ENCODE data around the gene MAS1. TPM values are rescaled to one million over a fixed set of nuclear protein-coding genes. Genes with fewer than 3 reads are reported as not detected.

MAS1 gene
- total and polyA plus RNA-seq, 2 of the 13 experiments (the other 11 are each of a cell fraction or from before 2014, with no cell fraction given), result not detected

DNA sequence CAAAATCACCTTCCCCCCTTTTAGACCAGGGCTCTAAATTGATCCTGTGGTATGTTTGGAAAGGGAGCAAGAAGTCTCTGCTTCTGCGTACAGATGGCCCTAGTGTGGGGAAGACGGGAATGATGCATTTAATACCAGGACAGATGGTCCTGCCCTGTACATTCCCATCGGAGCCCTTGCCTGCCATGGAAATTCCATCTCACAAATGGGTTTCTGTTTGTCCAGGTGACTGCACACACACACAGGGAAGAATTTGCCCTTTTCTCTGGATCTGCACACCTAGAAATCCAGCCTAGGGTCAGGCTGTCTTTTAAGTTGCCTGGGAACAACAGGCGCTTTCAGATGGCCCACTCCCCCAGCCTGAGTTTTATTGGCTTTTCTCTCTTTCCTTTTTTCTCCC lies 1.3 kb downstream of the MAS1 start (continued):
- TF ChIP-seq, protein P1, sequence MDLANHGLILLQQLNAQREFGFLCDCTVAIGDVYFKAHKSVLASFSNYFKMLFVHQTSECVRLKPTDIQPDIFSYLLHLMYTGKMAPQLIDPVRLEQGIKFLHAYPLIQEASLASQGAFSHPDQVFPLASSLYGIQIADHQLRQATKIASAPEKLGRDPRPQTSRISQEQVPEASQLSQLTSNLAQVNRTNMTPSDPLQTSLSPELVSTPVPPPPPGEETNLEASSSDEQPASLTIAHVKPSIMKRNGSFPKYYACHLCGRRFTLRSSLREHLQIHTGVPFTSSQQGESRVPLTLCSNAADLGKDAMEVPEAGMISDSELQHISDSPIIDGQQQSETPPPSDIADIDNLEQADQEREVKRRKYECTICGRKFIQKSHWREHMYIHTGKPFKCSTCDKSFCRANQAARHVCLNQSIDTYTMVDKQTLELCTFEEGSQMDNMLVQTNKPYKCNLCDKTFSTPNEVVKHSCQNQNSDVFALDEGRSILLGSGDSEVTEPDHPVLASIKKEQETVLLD (CRISPR knock-in tag; IDR thresholded peaks at IDR 0.05; ENCODE audit: low read depth), result no peak
- no peak for TF ChIP-seq NCOA1 (CRISPR knock-in tag; IDR thresholded peaks at IDR 0.05)

DNA sequence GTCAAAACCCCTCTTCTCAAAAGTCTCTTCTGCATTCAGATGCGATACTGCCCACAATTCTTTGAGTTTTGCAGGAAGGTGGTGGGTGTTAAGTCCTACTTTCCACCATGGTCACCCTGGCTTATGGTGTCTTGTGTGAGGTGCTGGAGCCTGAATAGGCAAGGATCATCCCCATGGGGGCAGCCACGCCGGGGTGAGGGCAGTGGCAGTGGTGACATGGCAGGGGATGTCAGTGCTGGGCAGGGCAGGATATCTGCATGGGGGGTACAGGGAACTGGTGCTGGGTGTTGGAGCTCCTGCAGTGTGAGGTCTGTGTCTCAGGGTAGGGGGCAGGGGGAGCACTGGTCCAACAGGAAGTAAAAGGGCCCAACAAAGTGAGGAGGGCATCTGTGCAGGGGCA lies 2.3 kb downstream of the MAS1 start:
- 6% methylated on average over 3 of the region's 3 CpGs for WGBS (ENCODE audit: low lambda C conversion rate)
- Histone ChIP-seq H3K36me3 (replicated peaks in 1 of 2; ENCODE audit: control insufficient read depth in 1 of 2, insufficient read depth in 2 of 2, low read length in 2 of 2) (no peaks in the 10 kb centered on the region), H3K79me2 (ENCODE audit: insufficient read depth, low read length) (no peaks in the 10 kb centered on the region), H3K27ac (ENCODE audit: extremely low read length, insufficient read depth, low read length) (no peak overlapping the region), H3K27me3 (ENCODE audit: control insufficient read depth in 1 of 2, insufficient read depth in 2 of 2, low read length in 2 of 2) (peaks cover 13 to 57% of the 10 kb centered on the region in 2 experiments), H3K9ac (ENCODE audit: insufficient read depth, low read depth, low read length) (no peak overlapping the region), H4K20me1 (ENCODE audit: insufficient read depth, low read length) (no peaks in the 10 kb centered on the region), H3K4me3 (replicated peaks in 1 of 3; ENCODE audit: insufficient read depth in 1 of 3, low read depth in 2 of 3, low read length in 3 of 3) (no peak overlapping the region), H3K4me2 (ENCODE audit: low read depth, low read length) (no peak overlapping the region), H3K9me3 (ENCODE audit: low read length) (no peaks in the 10 kb centered on the region), H2AFZ (ENCODE audit: low read length) (no peak overlapping the region), H3K4me1 (ENCODE audit: insufficient read depth, low read length) (no peaks in the 10 kb centered on the region)
- no peak for FAIRE-seq
- intact Hi-C loops (cut with micrococcal nuclease; ENCODE audit: unreplicated experiment) (no loop called here), in situ Hi-C loops (cut with HindIII; ENCODE audit: extremely low pct_ligation_motif_present, low pct_unique_long_range_greater_than_20kb) (no loop called here)
- ChIA-PET POLR2A (no interaction called here), CTCF (ENCODE audit: low intra/inter-chr PET ratio, low total read pairs) (no interaction called here)
- ATAC-seq, result no peak; the same call in 2 of the 3 replicates
- no TSS peak for BruUV-seq (replicated peaks)
- no peak for DNase-seq (ENCODE audit: low spot score)
- TF ChIP-seq JUN (CRISPR knock-in tag; IDR thresholded peaks at IDR 0.05) (no peak), ZNF33B (CRISPR knock-in tag; IDR thresholded peaks at IDR 0.05) (no peak), FOXO1 (CRISPR knock-in tag; IDR thresholded peaks at IDR 0.05) (no peak), KDM3A (CRISPR knock-in tag; IDR thresholded peaks at IDR 0.05; ENCODE audit: low read depth) (no peak), MTF2 (CRISPR knock-in tag; IDR thresholded peaks at IDR 0.05; ENCODE audit: borderline replicate concordance) (no peak), KLF12 (CRISPR knock-in tag; IDR thresholded peaks at IDR 0.05; ENCODE audit: borderline replicate concordance) (no peak)
- TF ChIP-seq, protein P2, sequence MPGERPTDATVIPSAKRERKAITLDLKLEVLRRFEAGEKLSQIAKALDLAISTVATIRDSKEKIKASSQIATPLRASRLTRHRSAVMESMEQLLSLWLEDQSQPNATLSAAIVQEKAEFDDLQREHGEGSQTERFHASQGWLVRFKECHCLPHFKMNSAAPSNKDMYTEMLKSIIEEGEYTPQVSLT (CRISPR knock-in tag; IDR thresholded peaks at IDR 0.05; ENCODE audit: borderline replicate concordance, low read depth), result no peak

Data from HepG2 (cell line).